BLaER1 treated with 17β-estradiol and CSF1 and Interleukin-3, amounts not matched to agents 10 nM and 100 nM (cell line): ENCODE results near the gene GTPBP1.

Experiments
- H3K27ac ChIP-seq, 11 experiments: shearing (Covaris generic); formaldehyde crosslinking; 2 replicates each; pipeline ENCODE4 v1.8.1; 2022
- H3K27me3 ChIP-seq, 11 experiments: shearing (Covaris generic); formaldehyde crosslinking; 2 replicates each; pipeline ENCODE4 v1.8.1; 2022
- H3K36me3 ChIP-seq, 11 experiments: shearing (Covaris generic); formaldehyde crosslinking; 2 replicates each; pipeline ENCODE4 v1.8.1; 2022
- H3K4me1 ChIP-seq, 10 experiments: shearing (Covaris generic); formaldehyde crosslinking; 2 replicates each; pipeline ENCODE4 v1.8.1; 2022
- H3K4me2 ChIP-seq, 11 experiments: shearing (Covaris generic); formaldehyde crosslinking; 2 replicates each; pipeline ENCODE4 v1.8.1; 2022
- H3K4me3 ChIP-seq, 10 experiments: shearing (Covaris generic); formaldehyde crosslinking; 2 replicates each; pipeline ENCODE4 v1.8.1; 2022
- H3K9ac ChIP-seq, 11 experiments: shearing (Covaris generic); formaldehyde crosslinking; 2 replicates each; pipeline ENCODE4 v1.8.1; 2022
- H3K9me3 ChIP-seq, 11 experiments: shearing (Covaris generic); formaldehyde crosslinking; replicated peaks in 1 of 11; 2 replicates each; pipeline ENCODE4 v1.8.1; 2022
- H4K20me1 ChIP-seq, 11 experiments: shearing (Covaris generic); formaldehyde crosslinking; 2 replicates each; pipeline ENCODE4 v1.8.1; 2022
- Cebpa-rat ChIP-seq, 11 experiments: shearing (Covaris generic); IDR thresholded peaks; 2 replicates each; pipeline ENCODE4 v1.8.1; 2022

Gene GTPBP1

GRCh38 chr22:38705235-38706100 lies at the start of gene GTPBP1:
TSS of gene GTPBP1 (plus strand) at chr22:38705944. CDS start at chr22:38705956, 12 bp downstream.
- peaks cover 45 to 65% (median 56%) of the 10 kb centered on the region in 10 experiments for H3K4me1 ChIP-seq

GRCh38 chr22:38656256-38657044 lies 49.3 kb upstream of the GTPBP1 start, which contains the start of the genes CBY1 and FAM227A:
TSS of gene CBY1 (plus strand) at chr22:38656638. CDS start at chr22:38668055, 11,417 bp downstream.
TSS of gene FAM227A (minus strand) at chr22:38656392. CDS start at chr22:38650168, 6,224 bp downstream.
- H3K27me3 ChIP-seq = no peaks in the 10 kb centered on the region
- 0 out of 22 replicates have a peak, but pooled peaks cover 0 to 4% (median 0%) of the 10 kb centered on the region in 11 experiments for H4K20me1 ChIP-seq
- peak within 1 kb of the TSS; percentile 90 to 99 (median 96) for H3K4me2 ChIP-seq
- TF ChIP-seq Cebpa-rat (IDR thresholded peaks at IDR 0.05) = no peak
- peaks cover 0 to 6% (median 0%) of the 10 kb centered on the region in 11 experiments; a peak in 5 of 22 replicates for H3K36me3 ChIP-seq
- H3K4me3 ChIP-seq = peak within 1 kb of the TSS; percentile 82 to 98 (median 86)
- peaks cover 11 to 22% (median 17%) of the 10 kb centered on the region in 10 experiments for H3K4me1 ChIP-seq
- no peaks in the 10 kb centered on the region for H3K9me3 ChIP-seq
- H3K27ac ChIP-seq = peak within 1 kb of the TSS; percentile 96 to 99 (median 97)
- peak within 1 kb of the TSS; percentile 93 to 99 (median 97) for H3K9ac ChIP-seq

More at GRCh38 chr22:38705235-38706100, at the start of gene GTPBP1:
- TF ChIP-seq Cebpa-rat (IDR thresholded peaks at IDR 0.05) = no peak
- no peaks in the 10 kb centered on the region for H3K9me3 ChIP-seq
- H4K20me1 ChIP-seq = peaks cover 38 to 46% (median 44%) of the 10 kb centered on the region in 11 experiments
- peaks cover 8 to 22% (median 11%) of the 10 kb centered on the region in 11 experiments; a peak in 17 of 22 replicates for H3K36me3 ChIP-seq
- H3K27me3 ChIP-seq = peaks cover 0 to 7% (median 0%) of the 10 kb centered on the region in 11 experiments; a peak in 2 of 22 replicates
- H3K9ac ChIP-seq = peak within 1 kb of the TSS; percentile 92 to 98 (median 95)
- peak within 1 kb of the TSS; percentile 87 to 97 (median 93) for H3K4me2 ChIP-seq
- peak within 1 kb of the TSS; percentile 88 to 99 (median 94) for H3K4me3 ChIP-seq
- peak within 1 kb of the TSS; percentile 88 to 95 (median 94) for H3K27ac ChIP-seq

GRCh38 chr22:38657045-38657909 lies 48.5 kb upstream of the GTPBP1 start:
- peak overlapping the region; percentile 96 to 99 (median 97); a peak in 21 of 22 replicates for H3K27ac ChIP-seq
- no peaks in the 10 kb centered on the region for H3K9me3 ChIP-seq
- H3K4me3 ChIP-seq = peak overlapping the region; percentile 82 to 98 (median 86)
- TF ChIP-seq Cebpa-rat (IDR thresholded peaks at IDR 0.05) = no peak
- H3K27me3 ChIP-seq = no peaks in the 10 kb centered on the region
- 0 out of 22 replicates have a peak, but pooled peaks cover 0 to 4% (median 0%) of the 10 kb centered on the region in 11 experiments for H4K20me1 ChIP-seq
- peaks cover 0 to 11% (median 6%) of the 10 kb centered on the region in 11 experiments; a peak in 11 of 22 replicates for H3K36me3 ChIP-seq
- peak overlapping the region; percentile 93 to 99 (median 97) for H3K9ac ChIP-seq
- peak overlapping the region; percentile 90 to 99 (median 96) for H3K4me2 ChIP-seq
- peaks cover 11 to 22% (median 17%) of the 10 kb centered on the region in 10 experiments for H3K4me1 ChIP-seq

GRCh38 chr22:38674888-38675287 lies 30.9 kb upstream of the GTPBP1 start:
- Histone ChIP-seq H3K9me3 (no peaks in the 10 kb centered on the region), H3K4me2 (no peak overlapping the region), H3K27ac (no peak overlapping the region), H3K9ac (no peak overlapping the region), H3K36me3 (peaks cover 22 to 48% (median 31%) of the 10 kb centered on the region in 11 experiments), H3K4me3 (no peak overlapping the region), H3K27me3 (no peaks in the 10 kb centered on the region), H4K20me1 (no peaks in the 10 kb centered on the region), H3K4me1 (no peaks in the 10 kb centered on the region)
- no peak for TF ChIP-seq Cebpa-rat (IDR thresholded peaks at IDR 0.05)

- Histone ChIP-seq H3K9ac (no peak overlapping the region), H3K4me3 (no peak overlapping the region), H3K9me3 (no peaks in the 10 kb centered on the region), H4K20me1 (no peaks in the 10 kb centered on the region), H3K4me2 (no peak overlapping the region), H3K27me3 (no peaks in the 10 kb centered on the region), H3K36me3 (peaks cover 19 to 38% (median 28%) of the 10 kb centered on the region in 11 experiments), H3K4me1 (no peaks in the 10 kb centered on the region; a peak in 1 of 20 replicates), H3K27ac (no peak overlapping the region)
- no peak for TF ChIP-seq Cebpa-rat (IDR thresholded peaks at IDR 0.05)
These were observed 29.9 kb upstream of the GTPBP1 start for GRCh38 chr22:38675833-38676232.

GRCh38 chr22:38681582-38682335 lies 24.0 kb upstream of the GTPBP1 start, which contains the start of gene TOMM22:
TSS of gene TOMM22 (plus strand) at chr22:38681957. CDS start at chr22:38681979, 22 bp downstream.
- Histone ChIP-seq H3K4me2 (peak within 1 kb of the TSS; percentile 85 to 99 (median 98)), H3K27me3 (no peaks in the 10 kb centered on the region), H3K27ac (peak within 1 kb of the TSS; percentile 27 to 92 (median 84)), H3K4me3 (peak within 1 kb of the TSS; percentile 83 to 100 (median 90)), H4K20me1 (peaks cover 0 to 33% (median 7%) of the 10 kb centered on the region in 11 experiments; a peak in 12 of 22 replicates), H3K9me3 (peaks cover 0 to 4% (median 0%) of the 10 kb centered on the region in 11 experiments; a peak in 3 of 22 replicates), H3K9ac (peak within 1 kb of the TSS; percentile 81 to 96 (median 90)), H3K36me3 (peaks cover 37 to 42% (median 38%) of the 10 kb centered on the region in 11 experiments), H3K4me1 (peaks cover 5 to 19% (median 13%) of the 10 kb centered on the region in 10 experiments; a peak in 17 of 20 replicates)
- no peak for TF ChIP-seq Cebpa-rat (IDR thresholded peaks at IDR 0.05)

GRCh38 chr22:38684895-38685294 lies 20.8 kb upstream of the GTPBP1 start:
- Histone ChIP-seq H4K20me1 (peaks cover 0 to 53% (median 16%) of the 10 kb centered on the region in 11 experiments; a peak in 16 of 22 replicates), H3K9me3 (peaks cover 0 to 4% (median 0%) of the 10 kb centered on the region in 11 experiments; a peak in 3 of 22 replicates), H3K4me3 (no peak overlapping the region), H3K4me2 (no peak overlapping the region), H3K27ac (no peak overlapping the region), H3K9ac (no peak overlapping the region), H3K27me3 (no peaks in the 10 kb centered on the region), H3K36me3 (peaks cover 64 to 73% (median 69%) of the 10 kb centered on the region in 11 experiments), H3K4me1 (peaks cover 5 to 19% (median 13%) of the 10 kb centered on the region in 10 experiments; a peak in 17 of 20 replicates)
- no peak for TF ChIP-seq Cebpa-rat (IDR thresholded peaks at IDR 0.05)
